Activated CD8-positive, alpha-beta memory T cell treated with anti-CD3 and anti-CD28 coated beads, Interleukin-2, amount 50 U/mL, for 1 hour (primary cell): Measurements from ENCODE around the gene OR10H1.
"Not testable (repeated sequence)": the region's sequence is repeated elsewhere in the genome, so short reads cannot be mapped to it uniquely, and the experiment has no call there.

Experiments used
- DNase-seq: peaks from one replicate; pipeline ENCODE4 v3.0.0-alpha.2; 2020; ENCODE audit errors: extremely low read depth

Gene OR10H1

DNA sequence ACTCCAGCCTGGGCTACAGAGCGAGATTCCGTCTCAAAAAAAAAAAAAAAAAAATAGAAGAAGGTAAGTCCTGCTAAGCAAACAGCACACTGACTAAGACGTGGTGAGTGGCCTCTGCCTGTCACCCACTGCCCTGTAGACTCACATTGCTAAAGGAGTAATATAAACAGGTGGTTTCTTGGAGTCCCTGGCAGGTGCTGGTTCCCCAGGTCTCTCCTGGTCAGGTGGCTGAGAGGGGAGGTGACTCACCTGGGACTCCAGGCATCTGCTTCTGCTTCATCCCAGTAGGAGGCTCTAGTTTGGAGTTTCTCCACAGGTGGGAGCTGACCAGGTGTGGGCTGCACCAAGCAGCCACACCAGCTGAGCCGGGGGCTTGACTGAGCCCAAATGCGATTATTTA lies at the start of gene OR10H1:
Gene OR10H1 (minus strand): TSS at position 359 of the 400 bp plus-strand sequence. CDS start 7,627 bp downstream, outside the sequence.
- DNase-seq: no peak

- no peak for DNase-seq
Observed at GRCh38 chr19:15864824-15865223, 49.4 kb upstream of the OR10H1 start.

GRCh38 chr19:15863272-15863671 lies 47.8 kb upstream of the OR10H1 start:
- no peak for DNase-seq

DNA sequence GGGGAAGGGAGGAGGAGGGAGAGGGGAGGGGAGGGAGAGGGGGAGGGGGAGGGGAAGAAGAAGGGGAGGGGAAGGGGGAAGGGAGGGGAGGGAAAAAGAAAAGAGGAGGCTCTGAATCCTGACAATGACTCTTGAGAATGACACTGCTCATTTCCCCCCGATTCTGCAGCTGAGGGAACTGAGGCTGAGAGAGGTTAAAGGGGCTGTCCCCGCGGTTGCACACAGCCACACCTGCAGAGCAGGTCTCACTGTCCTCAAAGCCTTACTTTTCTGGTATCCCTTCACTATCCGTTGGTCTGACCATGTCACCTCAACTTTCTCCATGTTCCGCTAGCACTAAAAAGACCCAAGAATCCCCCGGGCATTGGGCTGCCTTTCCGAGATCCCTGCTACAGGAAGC lies 47.0 kb upstream of the OR10H1 start:
- DNase-seq: no peak

DNA sequence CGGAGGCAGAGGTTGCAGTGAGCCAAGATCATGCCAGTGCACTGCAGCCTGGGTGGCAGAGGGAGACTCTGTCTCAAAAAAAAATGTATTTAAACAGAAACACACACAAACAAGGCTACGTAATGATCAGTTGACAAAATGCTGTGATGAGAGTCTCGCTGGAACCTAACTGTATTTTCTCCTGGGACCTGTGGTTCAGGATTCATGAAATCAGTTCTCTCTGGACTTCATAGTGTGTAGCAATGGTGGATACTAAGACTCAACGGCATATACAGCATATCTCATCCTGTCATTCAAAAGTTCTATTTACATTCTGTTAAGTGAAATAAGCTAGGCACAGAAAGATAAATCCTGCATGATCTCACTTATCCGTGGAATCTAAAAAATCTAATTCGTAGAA lies 45.1 kb upstream of the OR10H1 start:
- no peak for DNase-seq

DNA sequence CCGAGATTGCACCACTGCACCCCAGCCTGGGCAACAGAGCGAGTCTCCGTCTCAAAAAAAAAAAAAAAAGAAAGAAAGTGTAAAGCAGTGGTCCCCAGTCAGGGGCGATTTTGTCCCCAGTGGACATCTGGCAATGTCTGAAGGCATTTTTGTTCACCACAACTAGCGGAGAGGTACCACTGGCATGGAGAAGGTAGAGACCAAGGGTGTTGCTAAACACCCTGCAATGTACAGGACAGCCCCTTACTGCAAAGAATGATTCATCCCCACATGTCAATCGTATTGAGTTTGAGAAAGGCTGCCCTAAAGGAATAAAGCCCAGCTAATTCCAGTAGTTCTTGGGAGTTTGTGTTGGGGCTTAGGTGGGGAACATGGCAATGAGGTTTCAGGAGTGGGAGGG lies 43.7 kb upstream of the OR10H1 start:
- DNase-seq: no peak

GRCh38 chr19:15850385-15850784 lies 34.9 kb upstream of the OR10H1 start:
- no peak for DNase-seq

- no peak for DNase-seq
Observed at GRCh38 chr19:15846923-15847322, 31.5 kb upstream of the OR10H1 start.

GRCh38 chr19:15843894-15844222 lies 28.4 kb upstream of the OR10H1 start:
- not testable (repeated sequence) for DNase-seq

DNA sequence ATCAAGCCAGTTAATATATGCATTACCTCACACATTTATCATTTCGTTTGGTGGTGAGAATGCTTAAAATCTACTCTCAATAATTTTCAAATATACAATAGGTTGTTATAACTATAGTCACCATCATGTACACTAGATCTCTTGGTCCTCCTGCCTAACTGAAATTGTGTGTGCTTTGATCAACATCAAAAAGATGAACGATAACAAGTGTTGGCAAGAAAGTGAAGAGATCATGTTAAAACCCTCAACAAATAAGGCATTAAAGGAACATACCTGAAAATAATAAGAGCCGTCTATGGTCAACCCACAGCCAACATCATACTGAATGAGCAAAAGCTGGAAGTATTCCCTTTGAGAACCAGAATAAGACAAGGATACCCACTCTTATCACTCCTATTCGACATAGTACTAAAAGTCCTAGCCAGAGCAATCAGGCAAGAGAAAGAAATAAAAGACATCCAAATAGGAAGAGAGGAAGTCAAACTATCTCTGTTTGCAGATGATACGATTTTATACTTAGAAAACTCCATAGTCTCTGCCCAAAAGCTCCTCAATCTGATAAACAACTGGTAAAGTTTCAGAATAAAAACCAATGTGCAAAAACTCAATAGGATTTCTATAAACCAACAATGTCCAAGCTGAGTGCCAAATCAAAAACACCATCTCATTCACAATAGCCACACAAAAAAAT lies 27.9 kb upstream of the OR10H1 start:
- DNase-seq: no peak

DNA sequence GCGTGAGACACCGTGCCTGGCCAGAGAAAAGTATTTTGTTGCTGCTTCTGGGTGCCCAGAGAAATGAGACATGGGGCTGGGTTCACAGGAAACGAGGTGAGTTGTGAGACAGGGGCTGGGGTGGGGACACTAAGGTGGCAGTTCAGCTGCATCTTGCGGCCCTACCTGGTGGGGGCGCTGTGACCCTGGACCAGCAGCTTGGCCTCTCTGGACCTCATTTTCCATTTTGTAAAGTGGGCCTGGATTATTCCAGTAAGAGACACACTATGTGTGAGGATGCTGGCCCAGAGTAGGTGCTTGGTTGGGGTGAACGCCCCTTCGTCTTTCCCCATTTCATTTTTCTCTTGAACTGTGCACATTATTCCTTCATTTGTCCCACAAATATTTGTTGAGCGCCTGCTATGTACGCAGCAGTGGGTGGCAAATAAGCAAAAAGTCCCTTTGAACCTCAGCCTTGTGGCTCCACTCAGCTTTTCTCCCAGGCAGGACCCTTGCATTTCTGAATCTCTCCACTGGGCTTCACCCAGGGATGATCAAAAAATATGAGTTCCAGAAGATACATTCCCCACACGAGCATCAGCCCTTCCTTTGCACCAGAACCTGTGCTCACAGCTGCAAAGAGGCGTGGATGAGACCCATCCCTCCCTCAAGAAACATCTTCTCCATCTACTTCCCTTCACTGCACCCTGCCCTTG lies 26.6 kb upstream of the OR10H1 start:
- DNase-seq: no peak

DNA sequence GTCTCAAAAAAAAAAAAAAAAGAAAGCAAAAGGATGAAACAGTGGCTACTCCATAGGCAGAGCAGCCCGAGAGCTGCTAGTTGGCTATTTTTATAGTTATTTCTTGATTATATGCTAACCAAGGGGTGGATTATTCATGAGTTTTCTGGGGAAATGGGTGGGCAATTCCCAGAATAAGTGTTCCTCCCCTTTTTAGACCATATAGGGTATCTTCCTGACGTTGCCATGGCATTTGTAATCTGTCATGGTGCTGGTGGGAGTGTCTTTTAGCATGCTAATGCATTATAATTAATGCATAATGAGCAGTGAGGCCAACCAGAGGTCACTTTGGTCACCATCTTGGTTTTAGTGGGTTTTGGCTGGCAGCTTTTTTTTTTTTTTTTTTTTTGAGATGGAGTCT lies 25.4 kb upstream of the OR10H1 start:
- no peak for DNase-seq

DNA sequence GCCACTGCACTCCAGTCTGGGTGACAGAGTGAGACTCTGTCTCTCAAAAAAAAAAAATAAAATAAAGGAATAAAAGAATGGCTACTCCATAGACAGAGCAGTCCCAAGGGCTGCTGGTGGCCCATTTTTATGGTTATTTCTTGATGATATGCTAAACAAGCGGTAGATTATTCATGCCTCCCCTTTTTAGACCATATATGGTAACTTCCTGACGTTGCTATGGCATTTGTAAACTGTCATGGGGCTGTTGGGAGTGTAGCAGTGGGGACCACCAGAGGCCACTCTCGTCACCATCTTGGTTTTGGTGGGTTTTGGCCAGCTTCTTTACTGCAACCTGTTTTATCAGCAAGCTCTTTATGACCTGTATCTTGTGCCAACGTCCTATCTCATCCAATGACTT lies 24.4 kb upstream of the OR10H1 start:
- not testable (repeated sequence) for DNase-seq

DNA sequence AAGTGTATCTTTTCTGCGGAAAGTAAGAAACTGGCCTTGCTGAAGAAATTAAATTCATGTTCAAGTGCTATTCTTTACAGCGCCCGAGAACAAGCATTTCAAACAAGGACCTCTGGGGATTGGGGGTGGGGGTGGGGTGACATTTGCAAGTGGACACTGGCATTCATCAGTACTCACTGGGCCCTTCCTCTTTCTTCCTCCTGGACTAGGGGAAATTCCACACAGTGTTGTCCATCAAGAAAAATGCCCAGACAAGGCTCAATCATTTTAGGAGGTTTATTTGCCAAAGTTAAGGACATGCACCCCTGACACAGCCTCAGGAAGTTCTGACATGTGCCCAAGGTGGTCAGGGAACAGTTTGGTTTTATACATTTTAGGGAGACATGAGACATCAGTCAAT lies 22.9 kb upstream of the OR10H1 start:
- DNase-seq: no peak

GRCh38 chr19:15837221-15837731 lies 21.8 kb upstream of the OR10H1 start:
- no peak for DNase-seq

- peak; percentile 95 for DNase-seq
Observed at GRCh38 chr19:15836330-15837220, 21.1 kb upstream of the OR10H1 start.

- peak; percentile 57 for DNase-seq
Observed at GRCh38 chr19:15835565-15836329, 20.3 kb upstream of the OR10H1 start.

DNA sequence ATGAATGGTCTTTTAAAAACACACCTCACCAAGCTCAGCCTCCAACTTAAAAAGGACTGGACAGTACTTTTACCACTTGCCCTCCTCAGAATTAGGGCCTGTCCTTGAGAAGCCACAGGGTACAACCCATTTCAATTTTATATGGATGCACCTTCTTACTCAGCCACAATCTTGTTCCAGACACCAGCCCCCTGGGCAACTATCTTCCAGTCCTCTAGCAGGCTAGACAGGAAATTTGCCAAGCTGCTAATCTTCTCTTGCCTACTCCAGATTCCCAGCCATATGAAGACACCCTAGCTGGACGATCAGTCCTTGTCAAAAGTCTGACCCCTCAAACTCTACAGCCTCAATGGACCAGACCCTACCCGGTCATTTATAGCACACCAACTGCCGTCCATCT lies 18.8 kb upstream of the OR10H1 start:
- DNase-seq: not testable (repeated sequence)

GRCh38 chr19:15831626-15832025 lies 16.2 kb upstream of the OR10H1 start:
- DNase-seq: no peak

- DNase-seq: no peak
Observed at GRCh38 chr19:15829786-15830185, 14.3 kb upstream of the OR10H1 start.

- no peak for DNase-seq
Observed at GRCh38 chr19:15829306-15829698, 13.8 kb upstream of the OR10H1 start.
